Measurements from ENCODE around the gene TVP23A.

Gene TVP23A

GRCh38 chr16:10770907-10771306, 47.7 kb downstream of the TVP23A start:
- Histone ChIP-seq H3K4me1 (no peaks in the 10 kb centered on the region), H3K27me3 (no peaks in the 10 kb centered on the region), H3K4me3 (no peak overlapping the region), H3K36me3 (peaks cover 11 to 42% (median 26%) of the 10 kb centered on the region in 3 donors), H3K9me3 (no peaks in the 10 kb centered on the region), H3K27ac (no peak overlapping the region)
- TF ChIP-seq, protein P1, sequence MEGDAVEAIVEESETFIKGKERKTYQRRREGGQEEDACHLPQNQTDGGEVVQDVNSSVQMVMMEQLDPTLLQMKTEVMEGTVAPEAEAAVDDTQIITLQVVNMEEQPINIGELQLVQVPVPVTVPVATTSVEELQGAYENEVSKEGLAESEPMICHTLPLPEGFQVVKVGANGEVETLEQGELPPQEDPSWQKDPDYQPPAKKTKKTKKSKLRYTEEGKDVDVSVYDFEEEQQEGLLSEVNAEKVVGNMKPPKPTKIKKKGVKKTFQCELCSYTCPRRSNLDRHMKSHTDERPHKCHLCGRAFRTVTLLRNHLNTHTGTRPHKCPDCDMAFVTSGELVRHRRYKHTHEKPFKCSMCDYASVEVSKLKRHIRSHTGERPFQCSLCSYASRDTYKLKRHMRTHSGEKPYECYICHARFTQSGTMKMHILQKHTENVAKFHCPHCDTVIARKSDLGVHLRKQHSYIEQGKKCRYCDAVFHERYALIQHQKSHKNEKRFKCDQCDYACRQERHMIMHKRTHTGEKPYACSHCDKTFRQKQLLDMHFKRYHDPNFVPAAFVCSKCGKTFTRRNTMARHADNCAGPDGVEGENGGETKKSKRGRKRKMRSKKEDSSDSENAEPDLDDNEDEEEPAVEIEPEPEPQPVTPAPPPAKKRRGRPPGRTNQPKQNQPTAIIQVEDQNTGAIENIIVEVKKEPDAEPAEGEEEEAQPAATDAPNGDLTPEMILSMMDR (IDR thresholded peaks at IDR 0.05), result no peak
- intact Hi-C loops (cut with DNase I; ENCODE audit: low total_unique reads), result no loop called here
- DNase-seq, result no peak

DNA sequence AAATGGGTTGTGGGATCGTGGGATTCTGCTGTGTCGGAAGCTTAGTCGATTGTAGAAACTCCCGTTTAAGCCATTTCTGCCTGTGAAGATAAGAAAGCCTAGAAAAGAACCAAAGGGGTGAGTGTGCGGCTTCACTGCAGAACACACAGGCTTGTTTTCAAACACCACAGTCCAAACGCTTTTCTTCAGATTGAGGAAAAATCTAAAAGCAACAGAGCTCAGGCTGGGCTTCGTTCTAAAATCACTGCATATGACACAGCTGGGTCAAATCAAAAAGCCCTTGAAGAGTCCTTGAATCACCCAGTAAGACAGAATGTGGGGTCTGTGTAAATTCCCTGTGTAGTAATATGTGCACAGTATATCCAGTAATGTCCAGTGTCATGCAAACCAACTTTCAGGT, 49.2 kb downstream of the TVP23A start:
- DNase-seq, result no peak
- no peaks in the 10 kb centered on the region for H3K4me1 ChIP-seq
- TF ChIP-seq, protein P1 (IDR thresholded peaks at IDR 0.05), result no peak
- no peak overlapping the region for H3K4me3 ChIP-seq
- H3K36me3 ChIP-seq, result peaks cover 11 to 57% (median 28%) of the 10 kb centered on the region in 3 donors
- intact Hi-C loops (cut with DNase I; ENCODE audit: low total_unique reads), result no loop called here
- no peak overlapping the region for H3K27ac ChIP-seq
- no peaks in the 10 kb centered on the region for H3K27me3 ChIP-seq
- H3K9me3 ChIP-seq, result no peaks in the 10 kb centered on the region

DNA sequence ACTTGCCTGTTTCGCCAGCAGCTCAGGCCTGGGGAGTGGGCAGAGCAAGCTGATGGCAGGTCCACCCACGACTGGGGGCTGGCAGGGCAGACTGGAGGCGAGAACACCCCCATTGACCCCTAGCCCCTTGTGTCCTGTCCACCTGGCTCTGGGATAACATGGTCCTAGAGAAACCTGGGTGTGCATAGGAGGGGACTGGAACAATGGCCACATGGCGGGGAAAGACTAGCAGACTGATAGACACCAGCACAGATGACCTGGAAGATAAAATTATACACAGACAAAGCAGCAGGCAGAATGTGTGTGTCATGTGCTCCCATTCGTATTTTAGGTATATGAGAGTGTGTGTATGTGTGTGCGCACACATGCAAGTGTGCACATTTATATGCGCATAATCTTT, 51.5 kb downstream of the TVP23A start:
- intact Hi-C loops (cut with DNase I; ENCODE audit: low total_unique reads), result no loop called here
- H3K36me3 ChIP-seq, result peaks cover 33 to 80% (median 50%) of the 10 kb centered on the region in 3 donors
- TF ChIP-seq, protein P1 (IDR thresholded peaks at IDR 0.05), result no peak

DNA sequence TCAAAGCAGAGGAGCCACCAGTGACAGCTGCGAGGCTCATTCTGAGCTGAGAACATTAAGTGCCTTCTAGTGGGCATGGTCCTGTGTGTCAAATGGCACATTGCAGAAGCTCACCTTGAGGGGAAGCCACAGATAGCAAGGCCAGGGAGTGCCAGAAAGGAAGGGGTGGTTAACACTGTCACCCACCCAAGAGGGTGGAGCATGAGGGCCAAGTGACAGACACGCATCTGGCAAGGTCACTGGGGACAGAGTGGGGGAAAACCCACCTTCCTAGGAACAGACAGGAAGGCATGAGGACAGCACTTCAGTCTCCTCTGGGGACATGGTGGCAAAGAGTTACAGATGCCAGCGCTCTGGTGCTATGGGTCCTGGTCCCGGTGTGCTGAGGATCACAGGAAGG, 52.8 kb downstream of the TVP23A start:
- intact Hi-C loops (cut with DNase I; ENCODE audit: low total_unique reads), result no loop called here
- no peaks in the 10 kb centered on the region for H3K27me3 ChIP-seq
- no peak overlapping the region for H3K4me3 ChIP-seq
- H3K4me1 ChIP-seq, result no peaks in the 10 kb centered on the region
- H3K36me3 ChIP-seq, result peaks cover 46 to 94% (median 64%) of the 10 kb centered on the region in 3 donors
- no peaks in the 10 kb centered on the region for H3K9me3 ChIP-seq
- TF ChIP-seq, protein P1 (IDR thresholded peaks at IDR 0.05), result no peak
- H3K27ac ChIP-seq, result no peak overlapping the region
- no peak for DNase-seq

More for the DNA sequence above, 51.5 kb downstream of the TVP23A start:
- no peak for DNase-seq
- no peak overlapping the region for H3K27ac ChIP-seq
- H3K9me3 ChIP-seq, result no peaks in the 10 kb centered on the region
- H3K27me3 ChIP-seq, result no peaks in the 10 kb centered on the region
- no peak overlapping the region for H3K4me3 ChIP-seq
- no peaks in the 10 kb centered on the region for H3K4me1 ChIP-seq

DNA sequence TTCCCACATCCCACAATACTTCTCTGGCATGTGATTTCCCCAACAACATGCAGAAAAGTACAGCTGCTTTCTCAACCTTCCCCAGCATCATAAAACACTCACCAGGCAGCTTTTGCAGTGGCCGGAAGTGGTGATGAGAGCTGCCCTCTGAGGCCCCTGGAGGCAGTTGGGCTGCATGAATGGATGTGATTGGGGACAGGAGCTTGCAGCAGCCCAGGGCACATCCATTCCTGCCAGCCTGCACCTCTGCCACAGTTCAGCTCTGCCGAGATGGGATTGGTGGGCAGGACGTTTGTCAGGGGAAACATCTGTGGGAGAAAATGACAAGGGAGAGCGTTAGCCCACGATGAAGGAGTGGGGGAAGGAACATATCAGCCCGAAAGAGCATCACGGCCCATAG, 55.1 kb downstream of the TVP23A start:
- TF ChIP-seq, protein P1 (IDR thresholded peaks at IDR 0.05), result no peak
- no peak overlapping the region for H3K4me3 ChIP-seq
- no peaks in the 10 kb centered on the region for H3K27me3 ChIP-seq
- H3K4me1 ChIP-seq, result no peaks in the 10 kb centered on the region
- H3K9me3 ChIP-seq, result no peaks in the 10 kb centered on the region
- intact Hi-C loops (cut with DNase I; ENCODE audit: low total_unique reads), result loop anchor here (5.0 kb wide), 1 partner anchor 1934 kb away; no protein-coding TSS in a partner anchor
- peaks cover 64 to 100% (median 74%) of the 10 kb centered on the region in 3 donors for H3K36me3 ChIP-seq
- no peak overlapping the region for H3K27ac ChIP-seq
- DNase-seq, result no peak
